GM10266 (cell line): ENCODE data around the gene GJC2.

Source experiments
- DNase-seq: peaks from one replicate; pipeline ENCODE4 v3.0.0; 2012; ENCODE audit errors: extremely low spot score
- CTCF ChIP-seq: IDR thresholded peaks from 2 replicates; pipeline ENCODE4 v1.5.1; 2012; ENCODE audit warnings: mild to moderate bottlenecking, low read depth; ENCODE audit not compliant: control insufficient read depth, insufficient read depth; ENCODE audit errors: missing control alignments

Gene GJC2

GRCh38 chr1:228163776-228164519, 14.2 kb downstream of the GJC2 start:
- no peak for DNase-seq
- TF ChIP-seq CTCF, result no peak

- TF ChIP-seq CTCF, result no peak
- no peak for DNase-seq
Measured at GRCh38 chr1:228164561-228165371, 15.0 kb downstream of the GJC2 start.

GRCh38 chr1:228165372-228166169, 15.8 kb downstream of the GJC2 start, which contains the start of gene IBA57:
Gene IBA57 (plus strand): TSS chr1:228165804. CDS start chr1:228165817, 13 bp downstream.
- peak; percentile 96 for TF ChIP-seq CTCF
- peak; percentile 99 for DNase-seq

- TF ChIP-seq CTCF, result peak; percentile 51
- peak; percentile 66 for DNase-seq
Measured at GRCh38 chr1:228166170-228166936, 16.6 kb downstream of the GJC2 start.

GRCh38 chr1:228168563-228169270, 19.0 kb downstream of the GJC2 start:
- DNase-seq, result no peak
- no peak for TF ChIP-seq CTCF

- no peak for DNase-seq
Measured at GRCh38 chr1:228169345-228169744, 19.6 kb downstream of the GJC2 start.

More at GRCh38 chr1:228169345-228169744, 19.6 kb downstream of the GJC2 start:
- TF ChIP-seq CTCF, result no peak
